HL-60 (cell line): ENCODE data around the gene ART5.
"Not testable (repeated sequence)": the region's sequence is repeated elsewhere in the genome, so short reads cannot be mapped to it uniquely, and the experiment has no call there.

Source experiments
- DNase-seq, 2 experiments: peaks; one replicate each; pipeline ENCODE4 v3.0.0-alpha.2; 2010 to 2020; ENCODE audit warnings: low read depth in 1 of 2, low spot score in 1 of 2
- H3K27ac ChIP-seq: fragments of 250-450 bp; sonication (Bioruptor Pico); replicated peaks from 2 replicates; pipeline ENCODE4 v1.5.1; 2020; ENCODE audit warnings: mild to moderate bottlenecking, moderate library complexity
- H3K27me3 ChIP-seq: fragments of 250-450 bp; sonication (Bioruptor Pico); 2 replicates; pipeline ENCODE4 v1.5.1; 2021; ENCODE audit warnings: mild to moderate bottlenecking, moderate library complexity; ENCODE audit not compliant: insufficient read depth, poor library complexity, severe bottlenecking
- H3K4me3 ChIP-seq: replicated peaks from 2 replicates; pipeline ENCODE4 v1.5.1; 2011; ENCODE audit warnings: mild to moderate bottlenecking, control low read depth, low read length; ENCODE audit not compliant: insufficient read depth
- CTCF ChIP-seq: IDR thresholded peaks from one replicate; pipeline ENCODE4 v1.5.1; 2011; ENCODE audit warnings: low read length, control low read depth, inconsistent platforms; ENCODE audit not compliant: insufficient read depth
- GABPA ChIP-seq: IDR thresholded peaks from 2 replicates; pipeline ENCODE4 v1.6.1; 2012; ENCODE audit warnings: low read depth
- POLR2AphosphoS5 ChIP-seq: IDR thresholded peaks from 2 replicates; pipeline ENCODE4 v1.6.1; 2012; ENCODE audit warnings: low read depth
- REST ChIP-seq: IDR thresholded peaks from 2 replicates; pipeline ENCODE4 v1.6.1; 2012; ENCODE audit warnings: low read depth; ENCODE audit not compliant: insufficient replicate concordance
- SPI1 ChIP-seq: IDR thresholded peaks from 2 replicates; pipeline ENCODE4 v1.6.1; 2012; ENCODE audit warnings: low read depth, mild to moderate bottlenecking, borderline replicate concordance

The ART5 gene

GRCh38 chr11:3655547-3655946 is 13.8 kb upstream of the ART5 start:
- Histone ChIP-seq H3K27me3 (peaks cover 2% of the 10 kb centered on the region), H3K27ac (no peak overlapping the region), H3K4me3 (no peak overlapping the region)
- DNase-seq, result no peak
- TF ChIP-seq REST (no peak), CTCF (no peak), POLR2AphosphoS5 (no peak), SPI1 (no peak), GABPA (no peak)

GRCh38 chr11:3652514-3652913 is 10.7 kb upstream of the ART5 start:
- not testable (repeated sequence) for DNase-seq, H3K4me3 ChIP-seq, H3K27ac ChIP-seq, H3K27me3 ChIP-seq

- H3K27me3 ChIP-seq, DNase-seq, H3K27ac ChIP-seq, H3K4me3 ChIP-seq: not testable (repeated sequence)
Measured at GRCh38 chr11:3649374-3649773, 7.6 kb upstream of the ART5 start.

GRCh38 chr11:3648843-3649242 is 7.1 kb upstream of the ART5 start:
- H3K27me3 ChIP-seq, DNase-seq, H3K27ac ChIP-seq, H3K4me3 ChIP-seq: not testable (repeated sequence)

- Histone ChIP-seq H3K27me3 (peaks cover 10% of the 10 kb centered on the region), H3K4me3 (no peak overlapping the region), H3K27ac (no peak overlapping the region)
- TF ChIP-seq SPI1 (no peak), POLR2AphosphoS5 (no peak), REST (no peak), CTCF (no peak), GABPA (no peak)
- no peak for DNase-seq
Measured at GRCh38 chr11:3645552-3645951, 3.8 kb upstream of the ART5 start.

- DNase-seq, result no peak
- TF ChIP-seq POLR2AphosphoS5 (no peak), REST (no peak), GABPA (no peak), SPI1 (no peak), CTCF (no peak)
Measured at GRCh38 chr11:3644817-3645235, 3.0 kb upstream of the ART5 start, which contains the start of gene ART1. ART1 (plus strand) TSS chr11:3645128; CDS start chr11:3659214, 14,086 bp downstream.

More at GRCh38 chr11:3644817-3645235, 3.0 kb upstream of the ART5 start, which contains the start of gene ART1:
- Histone ChIP-seq H3K27me3 (peaks cover 10% of the 10 kb centered on the region), H3K27ac (no peak within 1 kb of the TSS), H3K4me3 (no peak within 1 kb of the TSS)
